Lower leg skin (tissue), 3 donors: Measurements from ENCODE around the gene VPS35L.

ENCODE experiments used
- POLR2A ChIP-seq, 2 donors: fragments of 450-650 bp; IDR thresholded peaks; one replicate each; pipeline ENCODE4 v1.6.1; 2016 to 2017; ENCODE audit warnings: antibody characterized with exemption in 2 of 2, mild to moderate bottlenecking in 1 of 2, moderate library complexity in 1 of 2
- TF ChIP-seq, protein P1 (sequence below), 3 donors: fragments of 450-650 bp; IDR thresholded peaks; one replicate each; pipeline ENCODE4 v1.5.1; 2016; ENCODE audit warnings: antibody characterized with exemption in 3 of 3, mild to moderate bottlenecking in 3 of 3, moderate library complexity in 2 of 3

DNA sequence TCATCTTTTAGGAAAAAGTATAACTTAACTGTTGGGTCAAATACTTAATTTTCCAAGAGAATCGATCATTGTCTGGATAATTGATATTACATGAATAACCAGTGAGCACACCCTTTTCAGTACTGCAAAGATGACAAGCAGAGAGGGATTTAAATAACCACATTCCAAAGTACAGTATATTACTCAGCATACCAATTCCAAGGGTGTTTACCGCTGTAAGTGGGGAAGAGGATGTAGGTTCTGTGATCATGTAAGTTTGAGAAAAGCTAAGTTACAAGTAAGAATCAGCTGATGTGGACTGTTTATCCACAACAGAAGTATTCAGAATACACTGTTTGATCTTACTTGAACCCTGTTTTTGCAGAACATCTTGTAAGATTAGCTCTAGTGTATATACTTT lies 39.7 kb upstream of the VPS35L start:
- TF ChIP-seq, protein P1, sequence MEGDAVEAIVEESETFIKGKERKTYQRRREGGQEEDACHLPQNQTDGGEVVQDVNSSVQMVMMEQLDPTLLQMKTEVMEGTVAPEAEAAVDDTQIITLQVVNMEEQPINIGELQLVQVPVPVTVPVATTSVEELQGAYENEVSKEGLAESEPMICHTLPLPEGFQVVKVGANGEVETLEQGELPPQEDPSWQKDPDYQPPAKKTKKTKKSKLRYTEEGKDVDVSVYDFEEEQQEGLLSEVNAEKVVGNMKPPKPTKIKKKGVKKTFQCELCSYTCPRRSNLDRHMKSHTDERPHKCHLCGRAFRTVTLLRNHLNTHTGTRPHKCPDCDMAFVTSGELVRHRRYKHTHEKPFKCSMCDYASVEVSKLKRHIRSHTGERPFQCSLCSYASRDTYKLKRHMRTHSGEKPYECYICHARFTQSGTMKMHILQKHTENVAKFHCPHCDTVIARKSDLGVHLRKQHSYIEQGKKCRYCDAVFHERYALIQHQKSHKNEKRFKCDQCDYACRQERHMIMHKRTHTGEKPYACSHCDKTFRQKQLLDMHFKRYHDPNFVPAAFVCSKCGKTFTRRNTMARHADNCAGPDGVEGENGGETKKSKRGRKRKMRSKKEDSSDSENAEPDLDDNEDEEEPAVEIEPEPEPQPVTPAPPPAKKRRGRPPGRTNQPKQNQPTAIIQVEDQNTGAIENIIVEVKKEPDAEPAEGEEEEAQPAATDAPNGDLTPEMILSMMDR (IDR thresholded peaks at IDR 0.05): no peak
- no peak for TF ChIP-seq POLR2A (IDR thresholded peaks at IDR 0.05)
